Activated CD8-positive, alpha-beta memory T cell treated with anti-CD3 and anti-CD28 coated beads, Interleukin-2, amount 50 U/mL, for 24 hours (primary cell): ENCODE measurements around the gene DUSP19.

ENCODE experiments used
- DNase-seq: peaks from one replicate; pipeline ENCODE4 v3.0.0-alpha.2; 2020; ENCODE audit errors: extremely low read depth

Gene DUSP19

GRCh38 chr2:183125659-183126341, 47.3 kb downstream of the DUSP19 start:
- no peak for DNase-seq

GRCh38 chr2:183126635-183127034, 48.1 kb downstream of the DUSP19 start:
- no peak for DNase-seq

GRCh38 chr2:183134016-183134415, 55.5 kb downstream of the DUSP19 start:
- DNase-seq: no peak

GRCh38 chr2:183148955-183149354, 70.4 kb downstream of the DUSP19 start:
- no peak for DNase-seq

GRCh38 chr2:183149489-183149888, 70.9 kb downstream of the DUSP19 start:
- DNase-seq: no peak
